K562 (cell line): ENCODE results near the gene PPP1R13L. TPM values are rescaled to one million over a fixed set of nuclear protein-coding genes. Genes with fewer than 3 reads are reported as not detected.

Source experiments
- BRF1 ChIP-seq: IDR thresholded peaks from 3 replicates; pipeline ENCODE4 v1.6.1; 2011; ENCODE audit warnings: borderline replicate concordance, mild to moderate bottlenecking; ENCODE audit not compliant: insufficient read length; ENCODE audit errors: extremely low read depth
- CBFA2T2 ChIP-seq: fragments of 450-650 bp; conservative IDR thresholded peaks from 2 replicates; pipeline ENCODE4 v1.6.1; 2017; ENCODE audit warnings: mild to moderate bottlenecking
- E2F4 ChIP-seq: sonication (generic); formaldehyde crosslinking; IDR thresholded peaks from 2 replicates; pipeline ENCODE4 v1.8.0; 2022; ENCODE audit warnings: mild to moderate bottlenecking, low read depth, missing genetic modification reagents
- GATAD2A ChIP-seq: fragments of 450-650 bp; IDR thresholded peaks from 2 replicates; pipeline ENCODE4 v1.6.1; 2017
- GTF2F1 ChIP-seq: IDR thresholded peaks from 2 replicates; pipeline ENCODE4 v1.6.1; 2011; ENCODE audit warnings: low read depth, low read length, improper control_type of control experiment
- HDAC3 ChIP-seq: fragments of 450-650 bp; IDR thresholded peaks from 2 replicates; pipeline ENCODE4 v1.6.1; 2018; ENCODE audit warnings: borderline replicate concordance, mild to moderate bottlenecking, moderate library complexity; ENCODE audit not compliant: partially characterized antibody
- KHSRP ChIP-seq: fragments of 450-650 bp; IDR thresholded peaks from 2 replicates; pipeline ENCODE4 v1.6.1; 2017
- LEF1 ChIP-seq: fragments of 450-650 bp; IDR thresholded peaks from 2 replicates; pipeline ENCODE4 v1.6.1; 2016; ENCODE audit warnings: mild to moderate bottlenecking
- MAZ ChIP-seq, 2 experiments: fragments of 450-650 bp in 1 of 2; sonication (generic) in 1 of 2; formaldehyde crosslinking; IDR thresholded peaks in 1 of 2; conservative IDR thresholded peaks in 1 of 2; 2 replicates each; pipeline versions ENCODE4 v1.4.0 to v1.5.0; 2020; ENCODE audit warnings: mild to moderate bottlenecking in 1 of 2, missing genetic modification reagents in 1 of 2
- MGA ChIP-seq: fragments of 450-650 bp; IDR thresholded peaks from 2 replicates; pipeline ENCODE4 v1.6.1; 2016; ENCODE audit warnings: mild to moderate bottlenecking, moderate library complexity
- PCBP1 ChIP-seq: fragments of 200-400 bp; formaldehyde crosslinking; IDR thresholded peaks from 2 replicates; pipeline ENCODE4 v1.6.1; 2018; ENCODE audit warnings: mild to moderate bottlenecking, low read depth, low read length; ENCODE audit not compliant: poor library complexity, severe bottlenecking
- SOX6 ChIP-seq: fragments of 450-650 bp; IDR thresholded peaks from 2 replicates; pipeline ENCODE4 v1.6.1; 2014; ENCODE audit warnings: mild to moderate bottlenecking
- THRB ChIP-seq: fragments of 450-650 bp; formaldehyde crosslinking; conservative IDR thresholded peaks from 2 replicates; pipeline ENCODE4 v1.4.0; 2022; ENCODE audit warnings: mild to moderate bottlenecking, missing genetic modification characterization
- ZBED1 ChIP-seq: IDR thresholded peaks from 2 replicates; pipeline ENCODE4 v1.6.1; 2014
- ZNF830 ChIP-seq: fragments of 250-450 bp; sonication (Bioruptor Pico); IDR thresholded peaks from 2 replicates; pipeline ENCODE4 v1.5.0; 2021; ENCODE audit warnings: mild to moderate bottlenecking
- polyA plus RNA-seq, 8 experiments: library from polyadenylated mRNA; depleted of rRNA in 4 of 8; stranded (reverse) in 5 of 8; unstranded in 3 of 8; fragments of >200 nt; fragmentation: Nextera tagmentation in 2 of 8; fragmentation: Illumina TruSeq in 1 of 8; extraction: Ambion mirVana in 2 of 8; extraction: Trizol in 1 of 8; gene quantifications; 2 replicates each; pipeline versions ENCODE4 v1.2.1 to v1.2.3, GENCODE V29; 2011 to 2014; ENCODE audit warnings: inconsistent platforms in 1 of 8, missing spikeins in 1 of 8
- total RNA-seq, 7 experiments: library from RNA; depleted of rRNA in 6 of 7; stranded (reverse); fragments of >200 nt in 6 of 7; fragmentation: Illumina TruSeq in 2 of 7; extraction: Trizol in 2 of 7; gene quantifications; 2 replicates each; pipeline versions ENCODE4 v1.2.1 to v1.2.3, GENCODE V29; 2011 to 2021; ENCODE audit warnings: low replicate concordance in 1 of 7

Gene PPP1R13L
- total and polyA plus RNA-seq, 9 of the 15 experiments (the other 6 are each of a cell fraction or from before 2014, with no cell fraction given), result 0.32 to 6.7 (median 2.0) TPM

DNA sequence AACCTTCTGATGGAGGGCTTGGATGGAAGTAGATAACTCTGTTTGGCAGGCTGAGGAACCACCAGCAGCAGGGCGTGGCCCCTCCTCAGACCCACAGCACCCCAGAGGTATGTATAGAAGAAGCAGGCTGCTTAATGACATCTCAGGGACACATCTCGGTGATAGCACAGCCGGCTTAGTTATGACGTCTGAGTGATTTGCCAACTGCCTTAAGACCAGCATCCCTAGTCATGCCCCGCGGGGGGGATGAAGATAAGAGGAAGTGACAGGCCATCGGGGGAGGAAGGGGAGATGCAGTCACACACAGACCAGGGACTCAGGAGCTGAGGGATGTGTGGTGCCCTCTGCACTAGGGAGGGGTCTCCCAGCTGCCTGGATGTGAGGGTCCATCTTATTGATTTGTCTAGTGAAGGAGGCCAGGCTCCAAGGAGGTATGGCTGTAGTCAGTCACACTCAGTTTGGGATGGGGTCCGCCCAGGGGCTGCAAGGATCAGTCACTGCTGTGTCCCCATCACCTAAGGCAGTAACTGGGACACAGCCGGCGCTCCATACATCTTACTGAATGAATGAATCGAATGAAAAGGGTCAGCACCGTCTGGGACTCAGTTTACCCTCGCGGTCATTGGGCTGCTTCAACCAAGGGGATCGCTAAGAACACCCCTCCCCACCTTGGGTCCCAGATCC, 38.1 kb upstream of the PPP1R13L start (continued):
- TF ChIP-seq MGA (no peak), CBFA2T2 (peak; percentile 52), E2F4 (CRISPR knock-in tag) (0 out of 2 replicates have a peak, but pooled peaks have one; percentile 38), THRB (0 out of 2 replicates have a peak, but pooled peaks have one; percentile 18), BRF1 (no peak), PCBP1 (no peak), LEF1 (peak; percentile 88), ZBED1 (0 out of 2 replicates have a peak, but pooled peaks have one; percentile 41), KHSRP (no peak), SOX6 (peak; percentile 67; the same call in 1 of the 2 replicates), GATAD2A (peak; percentile 35; the same call in 1 of the 2 replicates), MAZ (CRISPR knock-in tag; conservative IDR thresholded peaks at IDR 0.05 in 1 of 2, IDR thresholded peaks at IDR 0.05 in 1 of 2) (peak in 1 of 2 experiments; percentile 17; a peak in 1 of 4 replicates), HDAC3 (peak; percentile 7), GTF2F1 (no peak), ZNF830 (no peak)
